Measurements from ENCODE around the gene CAMK2D.

Gene CAMK2D

DNA sequence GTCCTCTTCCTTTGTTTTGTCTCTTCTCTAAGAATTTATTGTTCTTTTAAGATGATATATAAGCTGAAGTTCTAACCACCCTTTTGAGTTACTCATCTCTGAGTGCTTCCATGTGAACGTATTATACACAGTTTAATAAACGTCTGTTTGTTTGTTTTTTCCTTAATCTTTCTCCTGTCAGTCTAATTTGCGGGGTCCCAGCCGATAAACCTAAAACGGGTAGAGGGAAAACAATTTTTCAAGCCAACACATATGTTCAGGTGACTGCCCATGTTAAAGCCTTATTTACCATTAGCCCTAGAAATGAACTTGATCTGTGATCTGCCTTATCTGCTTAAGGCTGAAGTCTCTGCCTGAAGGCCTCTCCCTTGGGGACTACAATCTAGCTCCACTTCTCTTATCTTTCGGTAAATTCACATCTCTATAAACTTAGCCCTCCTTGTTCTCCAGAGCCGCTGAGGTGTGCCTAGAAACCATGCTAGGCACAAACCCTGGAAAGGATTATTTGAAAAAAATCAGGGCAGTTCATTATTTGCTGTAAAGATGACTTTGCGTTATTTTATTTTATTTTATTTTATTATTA, 158.8 kb downstream of the CAMK2D start:
- DNase-seq: no peak

DNA sequence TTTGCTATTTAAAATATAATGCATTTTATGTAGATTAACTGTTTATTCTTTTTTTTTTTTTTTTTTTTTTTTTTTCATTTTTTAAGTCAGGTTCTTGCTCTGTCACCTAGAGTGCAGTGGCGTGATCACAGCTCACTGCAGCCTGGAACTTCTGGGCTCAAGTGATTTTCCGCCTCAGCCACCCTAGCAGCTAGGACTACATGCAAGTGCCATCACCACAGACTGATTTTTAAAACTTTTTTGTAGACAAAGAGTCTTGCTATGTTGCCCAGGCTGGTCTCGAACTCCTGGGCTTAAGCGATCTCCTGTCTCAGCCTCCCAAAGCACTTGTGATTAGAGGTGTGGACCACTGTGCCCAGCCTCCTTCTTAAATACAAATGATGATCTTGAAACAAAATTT, 159.9 kb downstream of the CAMK2D start:
- no peak for DNase-seq

DNA sequence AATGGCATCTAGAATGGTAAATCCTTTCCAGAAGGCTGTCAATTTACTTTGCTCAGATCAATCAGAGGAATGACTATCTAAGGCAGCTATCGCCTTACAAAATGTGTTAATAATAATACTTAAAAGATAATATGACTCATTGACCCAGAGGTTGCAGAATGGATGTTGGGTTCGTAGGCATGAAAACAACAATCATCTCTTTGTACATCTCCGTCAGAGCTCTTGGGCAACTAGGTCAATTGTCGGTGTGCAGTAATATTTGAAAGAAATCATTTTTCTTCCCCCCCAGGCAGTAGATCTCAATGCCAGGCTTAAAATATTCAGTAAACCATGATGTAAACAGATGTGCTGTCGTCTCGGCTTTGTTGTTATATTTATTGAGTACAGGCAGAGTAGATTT, 165.1 kb downstream of the CAMK2D start:
- no peak for DNase-seq

DNA sequence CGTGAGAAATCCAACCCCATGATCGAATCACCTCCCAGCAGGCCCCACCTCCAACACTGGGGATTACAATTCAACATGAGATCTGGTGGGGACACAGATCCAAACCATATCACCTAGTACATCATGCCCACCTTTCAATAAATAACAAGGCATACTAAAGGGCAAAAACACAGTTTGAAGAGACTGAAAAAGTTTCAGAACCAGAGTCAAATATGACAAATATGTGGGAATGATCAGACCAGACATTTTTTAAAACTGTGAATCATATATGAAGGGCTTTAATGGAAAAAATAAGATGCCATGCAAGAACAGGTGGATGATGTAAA, 167.3 kb downstream of the CAMK2D start:
- DNase-seq: no peak

DNA sequence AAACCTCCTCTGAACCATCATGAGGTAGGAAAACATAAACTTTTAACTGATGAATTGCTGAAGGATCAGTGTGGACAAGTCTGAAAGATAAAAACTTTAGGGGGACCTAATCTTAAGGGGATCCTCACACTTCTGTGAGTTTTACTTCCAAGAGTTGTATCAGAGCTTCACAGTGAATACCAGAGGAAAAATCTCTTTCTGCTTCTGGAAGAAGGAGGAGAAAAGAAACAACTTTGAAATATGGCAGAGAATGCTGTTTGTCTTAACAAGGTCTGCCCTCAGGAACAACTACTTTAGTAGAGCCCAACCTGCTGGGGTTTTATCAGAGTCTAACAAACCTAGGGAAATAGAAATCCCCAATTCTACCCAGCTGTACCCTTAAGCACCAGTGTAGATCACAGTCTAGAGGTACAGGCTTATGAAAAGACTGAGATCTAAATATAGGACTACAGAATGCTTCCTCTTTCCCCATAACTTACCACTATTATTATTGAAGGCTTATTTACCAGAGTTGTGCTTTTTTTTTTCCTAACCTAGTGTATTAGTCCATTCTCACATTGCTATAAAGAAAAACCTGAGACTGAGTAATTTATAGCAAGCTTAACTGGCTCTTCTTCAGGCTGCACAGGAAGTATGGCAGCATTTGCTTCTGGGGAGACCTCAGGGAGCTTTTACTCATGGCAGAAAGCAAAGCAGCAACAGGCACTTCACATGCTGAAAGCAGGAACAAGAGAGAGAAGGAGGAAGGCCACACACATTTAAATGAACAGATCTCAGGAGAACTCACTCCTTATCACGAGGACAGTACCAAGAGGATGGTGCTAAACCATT, 167.9 kb downstream of the CAMK2D start:
- DNase-seq: no peak

DNA sequence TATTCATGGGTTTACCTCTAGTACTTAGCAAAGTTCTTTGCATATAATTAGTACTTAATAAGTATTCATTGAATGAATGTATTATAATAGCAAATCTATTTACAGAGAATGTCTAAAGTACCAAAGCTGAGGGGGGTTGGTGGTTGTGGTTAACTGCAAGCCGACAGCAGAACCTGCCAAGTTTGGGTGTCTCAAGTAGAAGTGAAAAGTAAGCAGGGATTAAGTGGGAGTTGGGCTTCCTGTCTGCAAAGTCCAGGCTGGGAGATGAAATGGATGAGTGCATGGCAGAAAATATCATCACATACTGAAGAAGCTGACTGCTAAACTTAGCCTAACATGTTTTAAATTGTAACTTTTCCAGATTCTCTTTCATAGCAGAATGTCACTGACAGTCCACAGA, 169.6 kb downstream of the CAMK2D start:
- no peak for DNase-seq

DNA sequence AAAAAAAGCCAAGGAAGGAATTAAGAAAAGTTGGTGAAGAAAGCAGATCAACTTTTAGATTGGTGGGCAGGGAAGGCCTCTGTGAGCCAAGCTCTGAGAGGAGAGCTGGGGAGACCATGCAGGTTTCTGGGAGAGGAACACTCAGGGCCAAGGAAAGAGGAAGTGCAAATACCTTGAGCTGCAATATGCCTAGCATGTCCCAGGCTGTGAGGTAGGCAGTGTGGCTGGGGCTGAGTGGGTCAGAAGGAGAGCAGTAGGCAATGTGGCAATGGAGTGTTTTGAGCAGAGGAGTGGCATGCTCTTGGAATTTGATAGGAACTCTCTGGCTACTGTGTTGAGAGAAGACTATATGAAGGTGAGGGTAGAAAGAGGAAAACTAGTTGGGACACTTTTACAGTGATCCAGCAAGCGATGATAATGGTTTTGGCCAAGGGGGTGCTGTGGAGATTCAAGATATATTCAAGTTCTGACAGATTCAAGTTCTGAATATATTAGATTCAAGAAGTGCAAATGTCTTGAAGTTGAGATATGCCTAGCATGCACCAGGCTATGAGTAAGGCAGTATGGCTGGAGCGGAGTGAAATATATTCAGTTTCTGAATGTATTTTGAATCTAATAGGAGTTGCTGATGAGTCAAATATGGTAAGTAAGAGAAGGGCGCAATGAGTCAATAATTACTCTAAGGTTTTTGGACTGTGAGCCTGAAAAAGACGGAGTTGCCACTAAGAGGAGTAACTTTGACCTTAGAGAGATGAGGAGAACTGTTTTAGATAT, 172.5 kb downstream of the CAMK2D start:
- DNase-seq: no peak

DNA sequence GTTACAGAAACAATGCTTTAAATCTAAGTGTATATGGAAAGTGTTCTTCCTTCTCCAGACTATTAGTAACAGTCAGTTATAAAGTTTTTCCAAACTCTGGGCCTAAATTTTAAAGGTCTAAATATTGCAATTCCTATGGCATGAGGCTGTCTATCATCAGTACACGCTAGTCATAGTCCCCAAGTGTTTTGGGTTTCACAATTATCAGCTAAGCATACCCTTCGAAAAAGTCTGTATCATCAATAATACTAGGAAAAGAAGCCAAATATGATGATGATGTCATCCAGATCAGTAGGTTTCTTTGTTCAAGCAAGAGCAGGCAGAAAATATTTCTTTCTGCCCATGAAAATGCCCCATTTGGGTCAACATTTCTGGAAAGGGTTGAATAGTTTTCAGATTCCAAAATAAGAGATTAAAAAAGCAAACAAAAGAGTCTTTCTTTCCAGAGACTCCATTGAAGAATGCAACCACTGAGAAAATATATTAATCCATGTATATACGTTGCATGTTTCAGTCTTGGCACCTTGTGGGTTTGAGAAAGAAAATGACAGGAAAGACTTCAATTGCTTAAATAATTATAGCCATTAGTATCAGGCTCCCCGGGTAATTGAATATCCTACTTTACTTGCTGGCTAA, 173.8 kb downstream of the CAMK2D start:
- DNase-seq: no peak

DNA sequence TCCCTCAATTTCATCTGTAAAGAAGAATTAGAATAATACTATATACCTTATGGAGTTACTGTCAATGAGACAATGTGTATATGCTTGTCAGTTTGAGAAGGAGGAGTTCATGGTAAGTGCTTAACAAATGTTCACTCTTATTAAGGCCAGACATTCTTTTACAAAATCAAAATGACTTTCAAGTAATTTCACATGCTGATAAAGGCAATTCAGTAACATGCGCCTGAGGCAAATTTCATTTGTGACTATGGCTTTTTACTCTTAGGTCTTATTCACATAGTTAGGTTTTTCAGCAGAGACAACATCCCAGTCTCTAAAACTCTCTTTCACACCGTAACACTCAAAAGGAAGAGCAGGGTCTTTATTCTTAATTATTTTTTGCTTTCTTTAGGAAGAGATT, 174.4 kb downstream of the CAMK2D start:
- DNase-seq: no peak

DNA sequence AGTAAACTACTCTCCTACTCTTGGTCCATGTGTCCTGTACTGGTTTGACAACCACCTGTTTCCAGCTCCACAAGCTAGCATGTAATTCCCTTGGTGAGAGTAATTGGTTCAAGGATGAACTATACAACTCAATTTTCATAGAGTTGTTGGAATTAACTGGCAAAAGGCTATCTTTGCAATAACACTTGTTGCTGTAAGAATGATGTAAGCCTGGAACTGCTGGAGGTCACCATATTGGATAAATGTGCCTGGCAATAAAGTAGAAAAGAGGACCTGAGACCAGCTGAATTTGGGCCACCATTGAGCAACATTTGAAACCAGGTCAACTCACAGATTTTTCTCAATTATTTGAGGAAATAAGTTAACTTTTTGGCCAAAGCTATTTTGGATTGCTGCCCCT, 175.5 kb downstream of the CAMK2D start:
- DNase-seq: no peak

DNA sequence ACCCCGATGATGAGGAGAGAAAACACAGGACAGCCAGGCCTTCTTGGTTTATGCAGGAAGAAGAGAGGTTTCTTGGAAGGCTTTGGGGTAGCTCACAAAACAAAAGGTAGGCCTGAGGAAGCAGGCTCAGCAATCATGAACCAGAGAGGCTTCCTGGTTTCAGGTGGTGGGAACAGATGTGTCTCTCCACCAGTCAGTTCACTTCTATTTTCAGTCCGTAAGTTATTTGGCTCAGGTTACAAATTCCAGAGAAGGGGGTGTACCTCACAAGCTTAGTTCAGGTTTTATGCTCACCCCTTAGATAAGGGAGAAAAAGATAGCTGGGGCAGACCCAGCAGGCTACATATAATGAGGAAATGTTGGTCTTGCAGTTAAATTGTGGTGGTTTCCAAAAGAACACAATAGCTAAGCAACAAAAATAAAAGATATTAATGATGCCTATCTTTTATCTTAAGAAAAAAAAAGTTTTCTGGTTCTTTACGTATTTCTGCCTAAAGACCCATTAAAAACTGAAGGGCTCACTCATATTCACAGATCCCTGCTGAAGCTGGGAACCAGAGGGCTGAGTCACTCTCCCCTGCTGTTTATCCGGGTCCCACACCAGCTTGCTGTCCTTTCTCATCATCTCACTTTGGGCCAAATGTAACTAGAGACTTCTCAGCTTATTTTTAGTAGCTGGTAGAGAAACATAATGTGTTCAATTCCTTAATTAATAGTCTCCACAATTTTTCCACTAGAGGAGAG, 177.0 kb downstream of the CAMK2D start:
- DNase-seq: no peak

DNA sequence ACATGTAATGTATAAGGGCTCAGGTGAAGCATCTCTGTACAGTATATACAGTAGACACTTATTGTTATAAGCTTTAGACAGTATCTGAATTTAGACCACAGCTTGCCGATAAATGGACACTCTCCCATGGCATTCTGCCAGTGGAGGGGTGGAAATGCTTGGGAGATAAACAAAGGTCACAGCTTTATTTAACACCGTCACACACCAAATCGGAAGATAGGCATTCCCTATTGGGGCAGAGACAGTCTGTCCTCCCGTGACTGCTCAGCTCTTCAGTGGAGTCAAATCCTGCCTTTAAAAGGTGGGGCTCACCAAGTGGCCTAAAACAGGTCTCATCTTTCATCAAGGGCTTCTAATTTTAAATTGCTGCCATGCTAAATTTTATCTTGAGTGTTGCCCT, 178.8 kb downstream of the CAMK2D start:
- no peak for DNase-seq

DNA sequence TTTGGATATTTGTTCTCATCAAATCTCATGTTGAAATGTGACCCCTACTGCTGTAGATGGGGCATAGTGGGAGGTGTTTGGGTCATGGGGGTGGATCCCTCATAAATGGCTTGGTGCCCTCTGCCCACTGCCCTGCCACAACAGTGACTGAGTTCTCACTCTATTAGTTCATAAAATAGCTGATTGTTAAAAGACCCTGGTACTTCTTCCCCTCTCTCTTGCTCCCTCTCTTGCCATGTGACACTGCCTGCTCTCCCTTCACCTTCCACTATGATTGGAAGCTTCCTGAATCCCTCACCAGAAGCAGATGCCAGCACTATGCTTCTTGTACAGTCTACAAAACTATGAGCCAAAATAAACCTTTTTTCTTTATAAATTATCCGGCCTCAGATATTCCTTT, 182.2 kb downstream of the CAMK2D start:
- DNase-seq: no peak

DNA sequence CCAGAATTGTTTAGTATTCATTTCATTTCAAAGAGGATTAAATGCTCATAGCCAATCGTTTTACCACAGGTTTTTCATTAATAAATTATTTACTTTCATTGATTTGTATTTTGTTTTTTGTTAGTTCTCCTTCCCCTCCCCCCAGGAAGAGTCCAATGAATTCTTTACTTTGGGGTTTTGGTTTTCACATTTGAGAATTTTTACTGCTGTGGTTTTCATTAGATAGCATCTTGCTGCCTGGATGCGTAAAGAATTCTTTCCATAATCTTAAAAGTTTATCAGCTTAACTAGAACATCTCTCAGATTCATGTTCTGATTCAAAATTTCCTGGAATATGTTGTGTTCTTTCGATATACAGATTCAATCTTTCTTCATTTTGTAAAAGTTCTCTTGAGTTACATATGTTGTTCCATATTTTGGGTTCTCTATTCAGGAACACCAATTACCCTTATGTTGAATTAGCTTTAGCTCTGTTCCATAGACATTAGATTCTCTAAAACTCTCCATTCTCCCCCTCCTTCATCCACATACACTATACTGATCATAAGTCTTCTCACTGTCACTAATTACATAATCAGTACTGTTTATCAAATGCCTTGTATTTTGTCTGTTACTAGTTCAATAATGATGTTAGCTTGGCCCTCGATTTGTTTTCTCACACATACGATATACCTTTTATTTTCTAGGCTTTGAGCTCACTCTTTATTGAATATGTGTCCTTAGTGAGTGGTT, 184.4 kb downstream of the CAMK2D start:
- no peak for DNase-seq

DNA sequence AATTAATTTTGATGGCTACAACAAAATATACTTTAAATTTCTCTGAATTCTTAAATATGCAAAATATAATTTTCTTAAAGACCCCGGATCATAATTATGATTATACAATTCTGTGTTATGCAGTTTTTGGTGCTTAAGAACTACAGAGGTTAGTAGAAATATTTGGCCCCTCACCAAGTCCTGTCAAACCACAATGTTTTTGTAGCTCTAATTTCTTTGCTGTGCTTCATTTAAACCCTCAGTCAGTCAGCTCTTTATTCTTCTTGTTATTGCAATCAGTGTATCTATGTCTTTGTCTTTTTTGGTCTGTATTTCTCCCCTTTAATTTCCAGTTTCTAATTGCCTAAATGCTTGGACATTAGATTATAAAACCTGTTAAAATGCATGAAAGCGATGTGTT, 186.1 kb downstream of the CAMK2D start:
- DNase-seq: no peak

DNA sequence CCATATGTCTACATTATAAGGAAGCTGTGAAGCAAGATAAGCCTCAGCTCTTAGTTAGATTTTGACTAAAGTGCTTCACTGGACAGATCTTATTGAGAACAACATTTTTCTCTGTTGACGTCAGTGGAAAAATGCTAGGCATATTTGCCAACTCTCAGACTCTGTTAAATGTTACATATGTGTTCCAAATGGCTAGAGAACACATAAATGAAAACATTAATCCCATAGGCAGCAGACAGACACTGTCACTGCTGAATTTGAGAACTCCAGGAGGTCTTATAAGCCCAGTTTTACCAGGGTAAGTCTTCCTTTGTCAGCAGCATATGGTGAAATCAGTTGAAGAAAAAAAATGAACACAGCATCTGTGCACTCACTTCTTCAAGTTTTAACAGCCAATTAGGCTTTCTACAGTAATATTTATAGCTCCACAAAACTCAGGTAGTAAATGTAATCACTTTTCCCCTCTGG, 186.9 kb downstream of the CAMK2D start:
- no peak for DNase-seq

DNA sequence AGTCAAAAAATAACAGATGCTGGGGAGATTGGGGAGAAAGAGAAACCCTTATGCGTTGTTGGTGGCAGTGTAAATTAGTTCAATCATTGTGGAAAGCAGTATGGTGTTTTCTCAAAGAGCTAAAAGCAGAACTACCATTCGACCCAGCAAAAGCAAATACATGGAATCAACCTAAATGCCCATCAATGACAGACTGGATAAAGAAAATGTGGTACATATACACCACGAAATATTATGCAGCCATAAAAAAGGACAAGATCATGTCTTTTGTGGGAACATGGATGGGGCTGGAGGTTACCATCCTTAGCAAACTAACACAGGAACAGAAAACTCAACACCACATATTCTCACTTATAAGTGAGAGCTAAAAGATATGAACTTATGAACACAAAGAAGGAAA, 188.9 kb downstream of the CAMK2D start:
- no peak for DNase-seq

DNA sequence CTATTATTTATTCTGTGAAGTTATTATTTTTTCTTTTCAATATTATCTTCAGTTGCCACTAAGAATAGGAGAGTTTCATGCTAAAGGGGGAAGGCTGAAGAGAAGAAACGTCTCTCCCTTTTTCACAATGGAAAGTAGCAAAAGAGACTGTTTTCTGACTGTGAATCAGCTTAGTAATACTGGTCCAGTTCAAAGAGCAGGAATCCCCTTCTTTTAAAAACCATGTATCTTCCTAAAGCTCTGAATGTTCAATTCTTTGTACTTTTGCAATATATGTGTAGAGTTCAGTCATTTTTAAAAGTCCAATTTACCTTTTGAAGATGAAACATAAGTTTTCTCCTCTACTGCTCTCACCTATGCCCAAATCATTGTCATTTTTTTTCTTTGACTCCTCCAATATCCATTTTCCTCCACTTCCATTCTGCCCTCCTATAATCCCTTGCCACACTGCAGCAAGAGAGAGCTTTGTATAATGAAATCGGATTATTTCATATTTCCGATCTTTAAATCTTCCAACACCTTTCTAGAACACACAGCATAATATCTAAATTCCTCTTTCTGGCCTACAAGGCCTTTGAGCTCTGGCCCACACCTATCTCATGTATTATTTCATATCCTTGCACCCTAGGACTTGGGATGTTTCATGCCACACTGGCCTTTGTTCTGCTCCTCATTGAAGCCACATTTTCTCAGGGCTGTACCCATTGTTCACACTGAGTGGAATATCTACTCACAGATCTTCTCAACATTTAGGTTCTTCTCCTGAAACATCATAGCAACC, 195.3 kb downstream of the CAMK2D start:
- DNase-seq: no peak

DNA sequence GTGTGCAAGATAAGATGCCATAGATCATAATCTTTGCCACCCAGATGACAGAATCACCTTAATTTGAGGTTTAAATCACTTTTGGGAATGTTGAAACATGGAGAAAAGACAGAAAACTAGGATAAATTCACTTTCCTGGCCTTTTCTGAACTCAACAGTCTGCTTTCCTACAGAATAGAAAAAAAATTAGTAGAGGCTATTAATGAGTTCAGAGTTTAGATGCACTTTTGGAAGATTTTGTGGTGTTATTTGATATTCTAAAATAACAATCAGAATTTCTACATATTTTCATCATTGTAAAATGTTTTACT, 195.9 kb downstream of the CAMK2D start:
- DNase-seq: no peak

DNA sequence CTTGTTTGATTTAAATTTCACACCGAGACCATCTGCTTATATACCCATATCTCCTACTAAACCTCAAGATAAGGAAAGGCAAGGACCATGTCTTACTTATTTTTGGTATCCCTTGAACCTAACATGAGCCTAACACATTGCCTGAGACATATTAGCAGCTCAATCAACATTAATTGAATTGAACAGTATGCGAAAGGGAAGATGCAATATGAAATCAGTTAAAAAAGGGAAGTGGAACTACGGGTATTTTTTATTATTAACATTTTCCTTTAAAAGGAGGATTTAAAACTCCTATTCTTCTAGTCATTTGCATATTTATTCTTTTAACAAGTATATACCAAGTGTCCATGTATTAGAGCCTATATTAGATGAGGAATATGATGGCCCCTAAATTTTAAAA, 197.0 kb downstream of the CAMK2D start:
- DNase-seq: no peak

DNA sequence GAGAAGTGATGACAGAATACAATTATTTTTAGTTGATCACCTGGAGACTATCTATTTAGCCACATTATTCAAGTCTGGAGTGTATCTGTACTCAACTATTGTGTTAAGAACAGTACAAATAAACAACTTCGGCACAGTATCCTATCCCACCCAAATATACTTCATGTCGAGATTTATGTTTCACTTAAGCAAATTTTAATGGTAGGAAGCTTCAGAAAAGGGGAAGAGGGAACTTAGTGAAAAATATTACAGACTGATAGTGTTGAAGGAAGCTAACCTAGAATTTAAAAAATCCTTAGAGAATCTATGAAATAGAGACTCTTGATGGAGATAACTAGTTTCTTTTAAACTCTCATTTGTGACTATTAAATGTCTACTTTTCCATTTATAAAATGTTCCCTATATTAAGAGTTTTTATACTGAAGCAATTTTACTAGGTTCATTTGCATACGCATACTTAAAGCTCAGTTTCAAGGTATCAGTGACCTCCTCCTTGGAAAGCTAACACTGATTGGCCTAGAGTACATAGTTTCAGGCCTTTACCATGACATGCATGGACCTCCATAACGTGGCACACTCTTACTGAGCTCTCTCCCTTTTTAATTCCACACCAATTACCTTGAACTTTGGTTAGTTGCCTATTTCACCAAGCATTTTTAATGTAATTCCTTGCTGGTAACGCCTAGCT, 197.7 kb downstream of the CAMK2D start:
- no peak for DNase-seq

Data from CD4-positive, alpha-beta T cell treated with Interleukin-4 for 1 hour (primary cell).